ENCODE measurements around the gene TXN2. TPM values are rescaled to one million over a fixed set of nuclear protein-coding genes. Genes with fewer than 3 reads are reported as not detected.

TXN2 gene
- total RNA-seq, 4 donors from 2014 or later: 75.7 to 116 (median 92.9) TPM

- Histone ChIP-seq H3K4me1 (peaks cover 0 to 56% (median 0%) of the 10 kb centered on the region in 4 donors), H3K27ac (peak overlapping the region in 3 of 4 donors; percentile 60 to 80 (median 78)), H3K4me3 (no peak overlapping the region), H3K27me3 (no peaks in the 10 kb centered on the region), H3K9me3 (no peaks in the 10 kb centered on the region), H3K36me3 (peaks cover 0 to 30% (median 0%) of the 10 kb centered on the region in 3 donors)
- DNase-seq: no peak
- no peak for TF ChIP-seq POLR2A (IDR thresholded peaks at IDR 0.05)
- TF ChIP-seq CTCF (IDR thresholded peaks at IDR 0.05): no peak
These were observed 12.2 kb downstream of the TXN2 start for GRCh38 chr22:36469094-36469710.

- no peak for TF ChIP-seq CTCF (IDR thresholded peaks at IDR 0.05)
- no peak for TF ChIP-seq POLR2A (IDR thresholded peaks at IDR 0.05)
These were observed 13.5 kb downstream of the TXN2 start for GRCh38 chr22:36467946-36468345.

GRCh38 chr22:36467042-36467810 is 14.2 kb downstream of the TXN2 start:
- TF ChIP-seq CTCF (IDR thresholded peaks at IDR 0.05): no peak
- TF ChIP-seq POLR2A (IDR thresholded peaks at IDR 0.05): no peak
- no peaks in the 10 kb centered on the region for H3K27me3 ChIP-seq
- no peak for DNase-seq
- H3K36me3 ChIP-seq: peaks cover 0 to 13% (median 0%) of the 10 kb centered on the region in 3 donors
- H3K4me3 ChIP-seq: no peak overlapping the region
- H3K9me3 ChIP-seq: no peaks in the 10 kb centered on the region
- H3K27ac ChIP-seq: peak overlapping the region in 3 of 4 donors; percentile 52 to 80 (median 70)
- H3K4me1 ChIP-seq: peaks cover 0 to 56% (median 0%) of the 10 kb centered on the region in 4 donors

More at GRCh38 chr22:36467946-36468345, 13.5 kb downstream of the TXN2 start:
- peak overlapping the region in 2 of 4 donors; percentile 70 to 80 for H3K27ac ChIP-seq
- peaks cover 0 to 56% (median 0%) of the 10 kb centered on the region in 4 donors for H3K4me1 ChIP-seq
- H3K9me3 ChIP-seq: no peaks in the 10 kb centered on the region
- peaks cover 0 to 18% (median 0%) of the 10 kb centered on the region in 3 donors for H3K36me3 ChIP-seq
- no peaks in the 10 kb centered on the region for H3K27me3 ChIP-seq
- no peak for DNase-seq
- no peak overlapping the region for H3K4me3 ChIP-seq

GRCh38 chr22:36466258-36466657 is 15.2 kb downstream of the TXN2 start:
- H3K9me3 ChIP-seq: no peaks in the 10 kb centered on the region
- TF ChIP-seq POLR2A (IDR thresholded peaks at IDR 0.05) (no peak), CTCF (IDR thresholded peaks at IDR 0.05) (no peak)
- peak overlapping the region; percentile 37 to 82 (median 66) for H3K27ac ChIP-seq
- no peaks in the 10 kb centered on the region for H3K27me3 ChIP-seq
- no peak for DNase-seq
- peaks cover 0 to 11% (median 0%) of the 10 kb centered on the region in 3 donors for H3K36me3 ChIP-seq
- H3K4me3 ChIP-seq: no peak overlapping the region
- H3K4me1 ChIP-seq: peaks cover 0 to 56% (median 0%) of the 10 kb centered on the region in 4 donors

- Histone ChIP-seq H3K27ac (peak overlapping the region; percentile 37 to 82 (median 66)), H3K36me3 (peaks cover 0 to 6% (median 0%) of the 10 kb centered on the region in 3 donors), H3K4me3 (no peak overlapping the region), H3K27me3 (no peaks in the 10 kb centered on the region), H3K4me1 (peaks cover 0 to 54% (median 0%) of the 10 kb centered on the region in 4 donors), H3K9me3 (no peaks in the 10 kb centered on the region)
- DNase-seq: peak in 2 of 3 donors; percentile 79 to 83
- no peak for TF ChIP-seq CTCF (IDR thresholded peaks at IDR 0.05)
- TF ChIP-seq POLR2A (IDR thresholded peaks at IDR 0.05): no peak
These were observed 16.0 kb downstream of the TXN2 start for GRCh38 chr22:36465232-36466021.

All from Peyer's patch (tissue), 4 donors.